Measurements from ENCODE around the gene SLCO2A1.

SLCO2A1 gene

DNA sequence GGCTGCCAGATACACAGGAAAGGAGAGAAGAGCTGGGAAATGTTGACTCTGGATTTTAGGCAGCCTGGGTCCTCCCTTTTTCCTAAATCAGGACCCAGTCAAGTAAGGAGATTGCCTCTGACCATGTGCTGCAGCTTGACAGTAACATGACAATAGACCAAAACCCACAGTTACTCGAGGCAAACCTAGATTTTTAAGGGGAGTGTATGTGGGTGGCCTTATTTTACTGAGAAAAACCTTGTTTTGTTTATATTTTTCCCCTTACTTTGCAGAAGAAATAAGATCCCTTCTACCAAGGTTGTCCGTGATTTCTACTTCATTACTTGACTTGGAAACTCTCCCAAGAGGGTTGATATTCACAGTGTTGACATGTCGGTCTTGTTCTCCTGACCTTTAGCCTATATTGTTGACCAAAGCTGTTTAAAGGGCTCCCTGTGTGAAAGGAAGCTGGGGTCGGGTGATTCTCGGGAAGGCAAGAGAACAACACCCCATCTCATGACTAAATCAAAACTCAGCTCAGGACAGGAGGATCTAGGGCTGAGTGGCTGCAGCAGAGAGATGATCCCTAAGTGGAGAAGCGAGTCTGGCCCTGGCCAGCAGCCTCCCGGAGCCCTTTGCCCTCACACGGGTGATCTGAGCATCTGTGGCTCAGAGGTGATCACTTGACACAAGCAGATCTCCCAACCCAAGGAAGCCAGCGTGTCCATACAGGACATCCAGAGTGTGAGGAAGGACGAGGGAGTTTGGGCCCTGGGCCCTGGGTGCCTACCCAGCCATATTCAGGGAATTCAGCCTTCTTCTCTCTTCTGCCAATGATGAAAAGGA, 31.0 kb upstream of the SLCO2A1 start:
- no peak for DNase-seq

DNA sequence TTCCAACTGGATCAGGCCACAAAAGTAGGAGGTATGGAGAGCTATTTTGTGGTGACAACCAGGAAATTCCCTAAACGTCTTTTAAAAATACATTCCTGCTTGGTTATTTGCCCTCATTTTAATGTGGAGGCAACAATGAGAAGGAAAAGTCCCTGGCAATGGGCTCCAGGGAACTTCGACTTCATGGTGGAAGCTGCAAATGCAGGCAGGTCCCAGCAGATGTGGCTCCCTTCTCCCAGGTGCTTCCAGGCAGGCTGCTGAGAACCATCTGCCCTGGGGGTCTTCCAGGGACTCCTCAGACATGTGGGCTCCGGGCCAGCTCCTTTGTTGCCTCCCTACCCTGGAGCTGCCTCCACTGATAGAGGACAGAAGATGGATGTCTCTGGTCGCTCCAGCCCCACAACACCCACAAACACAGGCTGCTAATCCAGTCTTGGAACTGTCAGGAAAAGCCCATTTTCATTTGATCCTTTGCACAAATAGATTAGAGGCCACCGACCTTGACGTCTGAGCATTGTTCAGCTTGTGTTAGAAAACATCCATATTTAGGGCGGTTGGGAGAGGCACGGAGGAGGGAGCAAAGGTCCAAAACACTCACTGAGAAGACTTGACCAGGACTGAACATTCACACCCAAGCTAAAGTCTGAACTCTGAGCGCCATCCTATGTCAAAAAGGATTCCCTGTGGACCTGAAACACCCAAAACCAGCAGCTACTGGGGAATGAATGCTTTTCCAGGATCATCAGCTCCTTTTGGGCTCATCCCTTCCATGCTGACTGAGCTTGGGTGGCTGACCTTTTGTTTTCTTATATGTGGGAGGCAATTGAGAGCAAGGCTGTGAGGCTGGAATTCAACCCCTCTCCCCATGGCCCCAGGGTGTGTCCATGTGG, 30.2 kb upstream of the SLCO2A1 start:
- no peak for DNase-seq

DNA sequence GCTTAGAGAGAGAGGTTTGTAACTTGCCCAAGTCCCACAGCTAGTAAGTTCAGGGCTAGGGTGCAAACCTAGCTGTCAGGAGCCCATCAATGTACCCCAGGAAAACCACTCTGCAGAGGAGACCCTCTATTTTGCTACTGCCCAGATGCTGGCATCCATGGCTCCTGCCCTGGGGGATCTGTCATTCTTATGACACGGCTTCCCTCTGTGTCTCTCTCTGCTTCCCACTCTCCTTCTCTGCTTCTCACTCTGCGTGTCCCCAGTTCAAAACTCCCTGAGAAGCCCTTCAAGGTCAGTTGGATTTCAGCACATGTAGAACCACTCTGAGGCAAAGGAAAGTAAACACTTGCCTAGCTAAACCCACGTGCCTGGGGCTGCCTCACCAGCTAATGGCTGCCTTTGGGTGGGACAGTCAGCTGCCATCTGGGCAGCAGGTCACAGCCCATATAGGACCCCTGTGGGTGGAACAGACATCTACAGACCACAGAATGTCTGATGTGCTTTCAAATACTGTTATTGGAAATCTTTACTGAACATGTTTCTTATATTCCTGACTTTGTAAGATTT, 29.4 kb upstream of the SLCO2A1 start:
- no peak for DNase-seq

DNA sequence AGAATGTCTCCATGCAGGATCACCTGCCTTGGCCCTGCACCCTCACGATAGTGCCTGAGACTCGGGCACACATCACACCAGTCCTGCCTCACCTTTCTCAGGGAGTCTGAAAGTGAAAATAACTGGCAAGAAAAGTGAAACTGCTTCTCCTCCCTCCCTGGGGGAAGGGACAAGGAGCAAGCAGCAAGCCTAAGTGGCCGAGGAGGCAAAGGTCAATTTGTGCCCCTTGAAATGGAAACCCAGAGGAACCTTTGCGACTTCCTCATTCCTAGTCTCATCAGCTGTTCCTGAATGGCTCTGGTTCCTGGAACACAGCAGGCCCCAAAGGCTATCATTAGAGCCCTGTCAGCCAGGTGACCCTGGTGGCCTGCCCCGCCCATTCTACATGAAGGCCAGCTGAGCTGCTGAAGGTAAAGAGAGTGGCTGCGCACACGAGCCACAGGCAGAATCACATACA, 28.0 kb upstream of the SLCO2A1 start:
- no peak for DNase-seq

DNA sequence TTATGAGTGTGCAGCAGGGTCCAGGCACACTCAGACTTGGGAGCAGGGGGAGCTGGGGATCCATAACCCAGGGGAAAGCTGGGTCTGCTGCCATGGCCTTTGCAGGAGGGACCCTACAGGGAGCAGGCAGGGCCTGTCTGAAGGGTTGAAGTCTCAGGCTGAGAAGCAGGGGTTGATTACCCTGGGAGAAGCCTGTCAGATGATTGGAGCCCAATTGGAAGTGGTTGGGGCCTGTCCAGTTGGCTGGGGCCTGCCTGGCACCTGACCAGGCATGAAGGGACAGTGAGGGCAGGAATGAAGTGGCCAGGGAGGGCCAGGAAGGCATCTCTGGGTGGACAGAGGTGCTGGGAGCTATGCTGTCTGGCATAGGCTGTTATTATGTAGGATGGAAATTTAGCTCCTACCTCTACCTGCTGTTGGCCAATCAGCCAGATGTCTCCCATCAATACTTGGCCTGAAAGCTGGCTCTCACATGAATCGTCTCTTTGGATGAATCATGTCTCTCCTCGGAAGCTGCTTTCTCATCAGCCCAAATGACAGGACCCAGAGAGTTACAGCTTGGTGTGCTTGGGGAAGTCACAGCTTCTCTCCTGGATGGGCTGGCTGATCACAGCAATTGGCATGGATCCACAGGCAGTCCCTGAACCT, 27.4 kb upstream of the SLCO2A1 start:
- no peak for DNase-seq

DNA sequence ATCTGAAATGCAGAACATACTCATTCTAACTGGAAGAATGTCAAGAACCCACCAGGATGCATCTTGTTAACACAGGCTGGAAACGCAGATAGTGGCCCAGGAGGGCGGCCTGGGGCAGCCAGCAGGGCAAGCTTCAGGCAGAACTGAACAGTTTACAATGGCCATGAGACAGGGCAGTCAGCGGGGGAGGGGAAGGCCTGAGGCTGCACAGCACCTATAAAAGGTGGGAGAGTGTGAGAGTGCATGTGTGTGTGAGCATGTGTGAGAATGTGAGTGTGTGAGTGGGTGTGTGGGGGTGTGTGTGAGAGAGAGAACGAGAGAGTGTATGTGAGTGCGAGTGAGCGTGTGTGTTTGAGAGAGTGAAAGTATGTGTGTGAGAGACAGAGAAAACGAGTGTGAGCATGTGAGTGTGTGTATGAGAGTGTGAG, 26.8 kb upstream of the SLCO2A1 start:
- no peak for DNase-seq

DNA sequence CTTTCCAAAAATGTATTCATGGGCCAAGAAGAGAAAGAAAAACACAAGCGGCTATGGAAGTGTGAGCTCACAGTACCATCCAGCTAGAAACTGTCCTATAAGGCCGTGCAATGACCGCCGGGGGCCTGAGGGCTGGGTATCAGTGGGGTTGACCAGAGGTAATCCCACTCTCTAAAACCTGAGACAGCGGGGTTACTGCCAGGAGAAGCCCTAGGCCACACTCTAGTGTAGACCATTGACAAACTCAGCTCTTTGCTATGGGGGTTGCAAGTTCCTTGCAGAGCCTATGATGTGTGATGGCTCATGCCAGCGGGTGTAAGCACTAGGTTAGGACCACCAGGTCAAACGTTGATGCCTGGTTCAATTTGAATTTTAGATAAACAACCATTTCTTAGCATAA, 25.9 kb upstream of the SLCO2A1 start:
- DNase-seq, result no peak

DNA sequence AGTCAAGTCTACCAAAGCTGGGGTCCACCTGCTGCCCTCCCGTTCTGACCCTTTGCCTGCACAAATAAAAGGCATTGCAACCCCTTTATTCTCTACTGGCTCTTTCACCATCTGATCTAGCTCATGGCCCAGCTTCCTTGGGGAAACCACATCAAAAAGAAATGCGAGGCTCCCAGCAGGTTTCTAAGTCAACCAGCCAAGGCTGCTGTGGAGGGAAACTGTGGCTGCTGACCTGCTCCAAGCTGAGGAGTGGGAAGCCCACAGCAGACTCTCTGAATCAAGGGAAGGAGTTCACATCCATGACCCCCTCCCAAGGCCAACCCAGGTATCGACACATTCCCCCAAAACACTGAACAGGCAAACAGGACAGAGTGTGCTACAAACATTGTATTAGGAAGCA, 25.2 kb upstream of the SLCO2A1 start:
- no peak for DNase-seq

DNA sequence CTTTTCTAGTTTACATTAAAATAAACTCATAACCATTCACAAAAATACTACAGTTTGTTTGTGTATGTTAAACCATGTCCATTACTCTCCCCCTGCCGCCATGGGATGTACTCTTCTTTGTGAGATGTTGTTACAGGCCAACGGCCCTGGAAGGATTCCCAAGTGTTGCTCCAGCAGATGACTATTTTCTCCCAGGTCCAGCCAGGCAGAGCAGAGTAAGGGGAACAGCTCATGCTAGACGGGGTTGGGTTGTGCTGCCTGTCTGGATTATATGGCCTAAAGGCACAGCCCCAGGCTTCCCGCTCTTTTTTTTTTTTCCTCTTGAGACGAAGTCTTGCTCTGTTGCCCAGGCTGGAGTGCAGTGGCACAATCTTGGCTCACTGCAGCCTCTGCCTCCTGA, 24.5 kb upstream of the SLCO2A1 start:
- DNase-seq, result no peak

DNA sequence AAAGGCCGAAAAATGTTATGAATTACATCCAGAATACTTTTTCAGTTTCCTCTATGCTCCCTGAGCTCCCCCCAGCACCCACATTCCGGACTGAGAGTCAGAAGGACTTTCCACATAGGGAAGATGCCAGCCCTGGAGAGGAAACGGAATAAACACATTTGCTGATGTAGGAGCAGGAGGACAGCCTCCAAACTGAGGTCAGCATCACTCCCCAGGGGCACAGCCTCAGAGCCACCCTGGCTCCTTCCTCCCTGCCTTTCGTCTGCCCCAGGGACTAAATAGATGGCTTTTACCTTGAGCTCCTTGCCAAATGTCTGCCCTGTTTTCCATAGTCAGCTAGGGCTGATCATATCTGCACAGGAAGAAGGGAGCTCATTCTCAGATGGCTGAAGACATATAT, 22.6 kb upstream of the SLCO2A1 start:
- DNase-seq, result no peak

DNA sequence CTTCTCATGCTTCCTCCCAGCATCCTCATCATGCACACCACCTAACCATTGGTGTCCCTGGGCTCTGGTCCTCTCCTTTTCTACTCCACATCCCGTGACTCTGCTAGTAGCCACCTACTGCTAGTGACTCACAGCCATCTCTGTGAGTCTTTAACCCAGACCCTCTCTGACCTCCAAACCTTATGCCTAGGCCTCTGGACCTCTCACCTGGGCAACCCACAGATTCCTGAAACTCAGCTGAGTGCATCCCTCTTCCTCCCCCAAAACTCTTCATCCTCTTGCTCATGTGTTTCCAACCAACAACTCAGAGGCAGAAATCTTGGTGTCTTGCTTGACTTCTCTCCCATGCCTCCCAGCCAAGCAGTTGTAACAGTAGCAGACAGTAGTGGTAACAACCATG, 20.0 kb upstream of the SLCO2A1 start:
- no peak for DNase-seq

DNA sequence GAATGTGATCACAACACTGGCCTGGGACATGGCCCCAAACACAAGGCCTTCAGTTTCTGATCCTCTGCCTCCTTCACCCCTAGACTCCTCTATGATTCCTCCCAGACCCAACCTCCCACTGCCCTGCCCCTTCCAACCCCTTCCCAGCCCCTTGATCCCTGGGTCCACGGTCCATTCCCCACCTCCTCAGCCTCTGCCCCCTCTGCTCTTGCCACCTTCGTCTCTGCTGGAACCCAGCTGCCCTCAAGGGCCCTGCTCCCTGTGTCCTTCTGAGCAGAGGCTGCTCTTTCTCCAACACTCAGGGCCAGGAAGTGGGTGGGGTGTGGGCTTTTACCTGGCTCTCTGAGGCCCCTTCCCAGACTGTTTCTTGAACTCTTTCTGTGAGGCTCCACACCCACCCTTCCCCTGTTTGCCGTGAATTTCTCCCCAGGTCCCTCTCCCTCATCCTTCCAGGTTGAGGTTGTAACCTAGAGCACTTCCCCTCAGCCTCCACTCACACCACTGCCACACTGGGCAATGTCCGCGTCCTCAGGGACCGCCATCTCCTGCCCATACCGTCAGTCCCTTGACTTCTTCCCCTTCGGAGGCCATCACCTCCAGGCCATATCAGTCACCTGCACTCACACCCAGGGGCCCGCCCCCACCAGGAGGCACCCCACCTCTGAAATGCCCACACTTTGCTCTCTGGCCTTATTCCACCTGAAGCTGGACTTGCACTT, 18.7 kb upstream of the SLCO2A1 start:
- no peak for DNase-seq

DNA sequence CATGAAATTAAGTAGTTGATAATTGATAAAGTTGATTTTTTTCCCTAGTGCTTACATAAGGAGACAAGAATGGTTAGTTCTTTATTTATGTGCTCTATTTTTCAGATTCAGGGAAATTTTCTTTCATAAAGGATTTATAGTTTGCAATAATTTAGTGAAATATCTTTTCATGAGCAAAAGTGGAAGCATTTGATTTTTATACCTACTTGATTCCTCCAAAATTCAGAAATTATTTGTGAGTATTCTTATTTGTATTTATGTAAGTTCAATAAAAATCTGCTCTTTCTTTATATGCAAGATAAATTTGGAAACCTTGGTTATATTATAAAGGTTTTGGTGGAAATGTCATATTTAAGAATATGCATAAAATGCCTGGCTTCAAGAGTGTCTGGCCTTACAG, 14.7 kb upstream of the SLCO2A1 start:
- no peak for DNase-seq

DNA sequence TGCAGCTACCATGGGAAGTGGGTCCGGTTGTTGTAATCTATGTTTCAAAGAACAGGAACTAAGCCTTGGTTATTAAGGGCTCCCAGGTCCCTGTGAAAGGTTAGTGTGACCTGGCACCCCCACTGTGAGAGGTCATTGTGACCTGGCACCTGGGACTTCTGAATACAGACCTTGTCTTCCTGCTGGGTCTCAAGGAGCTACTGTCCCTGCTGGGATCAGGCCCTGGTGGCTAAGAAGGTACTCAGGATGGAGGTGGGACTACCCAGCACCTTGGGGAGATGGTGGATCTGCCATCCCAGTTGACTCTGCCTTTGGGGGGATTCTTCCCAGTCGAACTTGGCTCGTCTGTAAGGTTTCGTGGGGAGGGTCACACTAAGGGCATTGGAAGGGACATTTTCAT, 10.3 kb upstream of the SLCO2A1 start:
- no peak for DNase-seq

DNA sequence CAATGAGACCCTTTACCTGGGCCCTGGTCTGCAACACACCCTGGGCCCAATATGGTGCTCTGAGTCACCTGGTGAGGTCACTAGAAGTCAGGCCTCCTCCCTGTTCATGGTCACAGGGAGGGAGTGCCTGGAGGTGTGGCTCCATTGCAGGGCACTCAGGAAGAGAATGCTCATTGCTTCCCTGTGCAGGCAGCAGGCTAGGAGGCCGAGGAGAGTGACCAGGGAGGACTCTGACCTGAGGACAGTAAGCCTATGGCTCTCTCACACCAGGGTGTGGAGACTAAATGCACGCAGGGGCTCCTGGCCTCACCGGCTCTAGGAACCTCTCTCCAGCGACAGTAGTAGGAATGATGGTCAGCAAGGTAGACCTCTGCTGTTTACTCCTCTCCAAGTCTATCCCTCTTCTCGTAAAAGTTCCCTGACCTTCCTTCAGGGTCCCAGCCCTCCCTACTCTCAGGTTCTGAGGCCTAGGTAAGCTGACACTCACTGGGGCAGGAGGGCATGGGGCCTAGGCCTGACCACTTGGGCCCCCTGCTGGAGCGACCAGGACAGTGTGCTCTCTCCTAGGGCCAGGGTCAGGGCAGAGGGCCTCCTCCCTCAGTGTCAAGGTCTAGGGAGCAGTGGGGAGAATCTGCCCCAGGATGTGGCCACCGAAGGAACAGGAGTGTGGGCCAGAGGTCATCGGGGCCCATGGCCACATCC, 9.6 kb upstream of the SLCO2A1 start:
- DNase-seq, result no peak

DNA sequence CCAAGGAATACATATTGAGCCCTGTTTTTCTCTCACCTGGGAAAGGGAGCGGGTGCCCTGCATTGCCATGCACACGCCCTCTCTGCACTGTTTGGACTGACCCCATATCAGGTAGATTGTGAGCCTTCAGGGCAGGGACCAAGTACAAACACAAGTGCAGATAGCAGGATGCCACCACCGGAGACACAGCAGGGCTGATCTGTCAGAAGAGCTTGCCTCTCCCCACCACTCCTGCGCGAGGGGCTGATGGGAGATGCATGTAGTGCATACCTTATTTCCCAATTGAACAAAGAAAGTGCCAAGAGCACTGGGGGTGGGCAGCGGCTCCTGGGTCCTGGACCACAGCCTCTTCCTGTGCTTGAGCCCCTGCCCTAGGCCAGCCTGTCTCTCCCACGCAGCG, 9.0 kb upstream of the SLCO2A1 start:
- DNase-seq, result no peak

DNA sequence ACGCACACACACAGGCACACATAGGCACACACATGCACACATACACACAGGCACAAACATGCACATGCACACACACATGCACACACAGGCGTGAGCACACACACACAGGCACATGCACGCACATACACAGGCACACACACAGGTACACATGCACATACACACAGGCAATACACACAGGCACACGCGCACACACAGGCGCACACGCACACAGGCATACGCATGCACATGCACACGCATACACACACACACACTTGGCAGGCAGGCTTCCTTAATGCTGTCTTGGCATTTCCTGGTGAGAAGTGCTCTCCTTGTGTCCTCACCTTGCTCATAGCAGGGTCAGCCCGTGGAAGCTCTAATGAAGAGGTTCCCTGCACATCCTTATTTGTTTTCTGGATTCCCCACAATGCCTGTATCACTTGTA, 8.4 kb upstream of the SLCO2A1 start:
- no peak for DNase-seq

DNA sequence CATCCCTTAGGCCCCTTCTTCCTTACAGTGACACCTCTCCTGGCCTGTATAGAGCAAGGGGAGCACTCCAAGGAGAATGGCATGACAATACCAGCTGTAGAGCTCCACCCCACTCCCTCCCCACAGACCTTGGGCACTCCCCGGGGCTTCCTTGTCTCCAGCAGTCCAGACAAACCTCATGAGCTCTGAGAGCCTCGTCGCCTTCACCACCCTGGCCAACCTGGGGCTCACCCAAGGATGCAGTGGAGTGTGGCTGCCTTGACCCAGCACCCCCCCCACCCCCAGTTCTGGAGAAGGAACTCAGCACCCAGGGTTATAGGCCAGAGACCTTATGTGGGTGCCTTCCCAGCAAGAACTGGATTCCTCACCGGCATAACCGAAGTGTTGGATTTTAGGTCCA, 7.4 kb upstream of the SLCO2A1 start:
- DNase-seq, result no peak

DNA sequence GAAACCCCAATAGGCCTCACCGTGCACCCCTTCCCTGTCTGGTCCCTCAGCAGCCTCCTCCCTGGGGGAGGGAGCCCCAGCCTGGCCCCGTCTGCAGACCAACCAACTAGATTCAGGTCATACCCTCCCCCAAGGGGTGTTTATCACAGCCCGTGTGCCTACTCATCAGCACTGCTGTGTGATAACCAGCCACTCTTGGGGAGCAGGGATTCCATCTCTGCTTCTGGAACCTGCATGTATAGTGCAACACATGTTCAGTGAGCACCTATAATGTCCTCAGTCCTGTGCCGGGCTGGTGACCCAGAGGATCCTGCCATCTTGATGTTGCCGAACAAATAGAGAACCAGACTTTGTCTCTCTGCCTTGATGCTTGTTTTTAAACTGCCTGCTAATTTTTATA, 6.6 kb upstream of the SLCO2A1 start:
- no peak for DNase-seq

DNA sequence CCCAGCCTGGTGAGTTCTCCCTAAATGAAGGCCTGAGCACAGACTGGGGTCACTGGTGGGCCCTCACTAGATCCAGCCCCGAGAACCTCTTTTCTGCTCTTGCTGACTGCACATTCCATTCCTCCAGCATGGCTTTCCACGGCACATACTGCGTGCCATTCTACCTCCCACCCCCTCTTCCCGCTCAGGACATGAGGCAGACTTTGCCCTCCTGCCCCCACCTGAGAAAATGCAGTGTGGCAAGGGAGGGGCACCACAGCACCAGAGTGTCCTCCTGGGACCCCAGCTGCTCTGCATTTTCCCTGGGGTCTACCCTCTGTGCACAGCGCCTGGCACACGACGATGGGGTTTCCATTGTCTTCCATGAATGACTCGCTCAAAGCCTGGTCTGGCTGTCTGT, 6.1 kb upstream of the SLCO2A1 start:
- no peak for DNase-seq

DNA sequence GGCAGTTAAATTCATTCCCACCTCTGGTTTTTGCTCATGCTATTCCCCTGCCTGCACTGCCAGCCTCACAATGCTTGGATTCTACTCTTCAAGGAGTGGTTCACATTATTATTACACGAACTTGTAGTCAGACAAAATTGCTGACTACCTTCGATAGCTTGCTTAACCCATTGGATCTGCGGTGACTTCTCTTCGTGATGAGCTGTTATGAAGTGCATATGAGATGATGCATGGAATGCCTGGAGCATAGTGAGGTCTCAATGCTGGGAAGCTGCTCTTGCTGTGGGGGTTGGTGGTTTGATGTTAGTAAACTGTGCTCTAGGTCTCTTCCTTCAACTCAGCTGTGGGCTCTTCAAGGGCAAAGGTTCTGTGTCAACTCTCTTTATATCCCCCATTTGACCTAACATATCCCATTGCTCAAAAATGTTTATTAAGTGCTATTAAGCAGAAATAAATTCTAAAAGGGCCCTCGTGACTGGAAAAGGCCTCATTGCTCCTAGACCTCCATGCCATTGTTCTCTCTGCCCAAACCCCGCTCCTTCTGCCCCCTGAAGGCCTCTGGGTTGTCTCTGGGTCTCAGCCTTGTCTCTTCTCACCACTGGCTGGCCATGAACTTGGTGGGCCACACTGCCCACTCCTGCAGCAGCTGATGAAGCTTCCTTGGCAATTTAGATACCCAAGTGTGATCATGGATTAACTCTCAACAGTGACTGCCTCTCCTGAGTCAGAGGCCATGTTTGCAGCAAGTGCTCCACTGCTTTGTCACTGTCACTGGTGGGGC, 4.5 kb upstream of the SLCO2A1 start:
- DNase-seq, result no peak
